T47D (cell line): ENCODE results near the gene HIVEP3.

Source experiments
- DNase-seq, 2 experiments: peaks; one replicate each; pipeline versions ENCODE4 v3.0.0 to v3.0.0-alpha.2; 2011 to 2012; ENCODE audit warnings: low read depth in 1 of 2, low spot score in 1 of 2
- JUND ChIP-seq: IDR thresholded peaks from 2 replicates; pipeline ENCODE4 v1.6.1; 2012; ENCODE audit warnings: low read depth
- in situ Hi-C: cut with HindIII; loops from 2 replicates; pipeline ENCODE4 v1.10.0; 2016; ENCODE audit warnings: low sequenced_read_pairs, low pct_unique_long_range_greater_than_20kb

The HIVEP3 gene

GRCh38 chr1:41844255-41844654 is 74.5 kb downstream of the HIVEP3 start:
- in situ Hi-C loops, result no loop called here
- TF ChIP-seq JUND, result no peak
- DNase-seq, result no peak

- DNase-seq, result no peak
- TF ChIP-seq JUND, result no peak
- in situ Hi-C loops, result no loop called here
These were observed 75.5 kb downstream of the HIVEP3 start for GRCh38 chr1:41842993-41843755.

DNA sequence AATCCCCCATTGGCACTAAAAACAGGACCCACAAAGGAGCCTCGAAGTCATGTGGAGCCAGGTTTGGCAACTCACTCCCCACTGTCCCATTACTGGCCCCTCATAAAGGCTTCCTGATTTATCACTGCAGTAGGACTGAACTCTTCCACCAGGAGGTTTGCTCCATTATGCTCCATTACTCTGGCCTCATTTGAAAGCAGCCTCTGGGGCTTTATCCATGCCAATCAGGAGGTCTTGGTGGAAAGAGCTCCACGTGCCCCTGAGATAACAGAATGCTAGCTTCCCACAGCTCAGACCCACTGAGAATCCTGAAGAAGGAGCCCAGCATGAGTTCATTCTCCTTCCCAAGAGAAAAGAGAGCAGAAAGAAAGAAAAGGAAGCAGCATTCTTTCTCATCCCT is 76.4 kb downstream of the HIVEP3 start:
- in situ Hi-C loops, result no loop called here
- TF ChIP-seq JUND, result no peak
- DNase-seq, result no peak

GRCh38 chr1:41840592-41841246 is 78.0 kb downstream of the HIVEP3 start:
- no peak for TF ChIP-seq JUND
- in situ Hi-C loops, result no loop called here
- no peak for DNase-seq

DNA sequence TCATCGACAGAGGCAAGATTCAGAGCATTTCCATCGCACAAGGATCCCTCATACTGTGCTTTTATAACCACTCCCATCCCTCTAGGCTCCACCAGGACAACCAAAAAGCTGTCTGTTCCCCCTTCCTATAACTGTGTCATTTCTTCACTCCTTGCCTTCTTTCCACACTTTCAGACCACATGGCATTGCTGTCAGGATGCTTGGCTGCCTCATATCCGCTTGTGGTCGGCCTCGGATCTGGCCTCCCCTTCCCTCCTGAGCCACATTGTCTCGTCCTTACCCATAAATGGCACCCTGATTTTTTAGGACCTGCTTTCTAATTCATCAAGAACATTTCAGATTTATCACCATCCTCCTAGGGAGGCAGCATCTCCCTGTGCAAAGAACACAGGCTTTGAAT is 80.5 kb downstream of the HIVEP3 start:
- DNase-seq, result no peak
- in situ Hi-C loops, result no loop called here
- TF ChIP-seq JUND, result no peak

DNA sequence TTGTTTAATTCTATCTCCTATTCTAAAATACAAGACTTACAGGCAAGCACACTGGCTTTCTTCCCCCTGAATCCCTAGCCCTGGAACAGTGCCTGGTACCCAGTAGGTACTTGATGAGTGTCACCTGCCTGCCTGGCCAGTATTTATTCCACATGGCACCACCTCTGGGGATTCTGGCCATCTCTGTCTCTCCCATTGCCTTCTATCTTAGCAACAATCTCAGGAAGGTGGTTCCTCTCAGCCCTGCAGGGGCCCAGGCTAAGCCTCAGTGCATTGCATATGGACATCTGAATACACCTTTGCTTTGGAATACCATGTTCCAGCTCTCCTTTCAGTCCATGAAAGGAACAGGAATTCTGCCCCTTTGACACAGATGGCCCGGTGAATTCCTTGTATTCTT is 81.0 kb downstream of the HIVEP3 start:
- in situ Hi-C loops, result no loop called here
- TF ChIP-seq JUND, result no peak
- DNase-seq, result no peak

DNA sequence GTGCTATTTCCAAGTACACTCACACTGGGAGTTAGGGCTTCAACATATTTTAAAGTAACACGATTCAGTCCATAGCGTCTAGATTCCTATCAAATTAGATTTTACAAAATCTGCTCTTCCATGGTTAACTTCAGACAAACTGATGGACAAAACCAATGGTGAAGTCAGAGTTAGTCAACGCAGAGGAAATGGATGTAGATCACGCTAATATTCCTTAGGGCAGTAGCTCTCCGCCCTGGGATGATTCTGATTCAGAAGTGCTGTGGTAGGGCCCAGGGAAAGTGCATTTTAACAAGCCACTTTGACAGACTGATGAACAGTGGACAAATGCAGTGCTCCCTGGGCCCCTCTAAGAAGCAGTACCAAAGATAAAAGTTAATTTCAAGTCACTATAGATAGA is 83.2 kb downstream of the HIVEP3 start:
- in situ Hi-C loops, result no loop called here

GRCh38 chr1:41833519-41834000 is 85.2 kb downstream of the HIVEP3 start:
- TF ChIP-seq JUND, result no peak
- in situ Hi-C loops, result no loop called here
- no peak for DNase-seq

More for the DNA sequence above, 83.2 kb downstream of the HIVEP3 start:
- TF ChIP-seq JUND, result no peak
- no peak for DNase-seq

DNA sequence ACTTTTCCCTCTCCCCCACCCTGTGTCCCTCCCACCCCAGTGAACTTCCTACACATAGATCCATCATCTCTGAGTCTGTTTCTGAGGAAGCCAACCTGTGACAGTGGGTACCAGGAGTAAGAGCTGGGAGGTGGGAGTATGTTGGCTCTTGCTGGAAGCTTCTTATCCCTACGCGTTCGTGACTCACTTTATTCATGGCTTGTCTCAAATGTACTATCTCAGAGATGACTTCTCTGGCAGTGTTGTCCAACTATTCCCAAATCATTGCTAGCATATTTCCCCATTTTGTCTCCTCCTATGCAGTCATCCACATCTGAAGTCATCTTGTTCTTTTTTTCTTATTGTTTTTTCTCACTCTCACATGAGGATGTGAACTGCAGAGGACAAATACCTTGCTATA is 88.0 kb downstream of the HIVEP3 start:
- in situ Hi-C loops, result no loop called here
- DNase-seq, result no peak
- no peak for TF ChIP-seq JUND

GRCh38 chr1:41827991-41828570 is 90.6 kb downstream of the HIVEP3 start:
- in situ Hi-C loops, result no loop called here
- DNase-seq, result no peak
- no peak for TF ChIP-seq JUND

- in situ Hi-C loops, result no loop called here
- DNase-seq, result peak; percentile 6 to 54
- TF ChIP-seq JUND, result no peak
These were observed 95.3 kb downstream of the HIVEP3 start for GRCh38 chr1:41823471-41823870.

DNA sequence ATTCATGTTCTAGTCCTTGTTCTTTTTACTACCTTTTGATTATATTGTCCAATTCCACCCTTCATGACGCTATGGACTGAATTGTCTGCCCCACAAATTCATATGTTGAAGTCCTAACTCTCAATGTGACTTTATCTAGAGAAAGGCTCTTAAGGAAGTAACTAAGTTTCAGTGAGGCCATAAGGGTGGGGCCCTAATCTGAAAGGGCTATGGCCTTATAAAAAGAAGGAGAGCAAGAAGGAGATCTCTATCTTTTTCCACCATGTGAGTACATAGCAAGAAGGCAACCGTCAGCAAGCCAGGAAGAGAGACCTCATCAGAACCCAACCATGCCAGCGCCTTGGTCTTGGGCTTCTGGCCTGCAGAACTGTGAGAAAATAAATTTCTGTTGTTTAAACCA is 95.9 kb downstream of the HIVEP3 start:
- TF ChIP-seq JUND, result no peak
- in situ Hi-C loops, result no loop called here
- DNase-seq, result no peak

DNA sequence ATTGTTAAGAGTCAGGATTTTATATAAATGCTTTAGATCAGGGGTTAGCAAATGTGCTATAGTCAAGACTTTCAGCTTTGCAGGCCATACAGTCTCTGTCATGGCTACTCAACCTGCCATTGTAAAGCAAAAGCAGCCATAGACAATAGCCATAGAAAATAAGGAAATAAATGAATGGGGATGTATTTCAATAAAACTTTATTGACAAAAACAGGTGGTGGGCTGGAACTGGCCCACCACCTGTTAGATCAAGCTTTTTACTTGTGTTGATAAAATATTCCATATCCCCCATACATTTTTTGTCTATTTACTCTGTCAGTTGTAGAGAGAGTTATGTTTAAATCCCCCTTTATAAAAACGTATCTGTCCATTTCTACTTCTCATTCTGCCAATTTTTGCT is 98.9 kb downstream of the HIVEP3 start:
- DNase-seq, result no peak
- TF ChIP-seq JUND, result no peak
- in situ Hi-C loops, result no loop called here
